ENCODE data around the gene COL5A2. TPM values are rescaled to one million over a fixed set of nuclear protein-coding genes. Genes with fewer than 3 reads are reported as not detected.

The COL5A2 gene
- total RNA-seq, 2 experiments from 2014 or later: 0.37 to 0.72 TPM

DNA sequence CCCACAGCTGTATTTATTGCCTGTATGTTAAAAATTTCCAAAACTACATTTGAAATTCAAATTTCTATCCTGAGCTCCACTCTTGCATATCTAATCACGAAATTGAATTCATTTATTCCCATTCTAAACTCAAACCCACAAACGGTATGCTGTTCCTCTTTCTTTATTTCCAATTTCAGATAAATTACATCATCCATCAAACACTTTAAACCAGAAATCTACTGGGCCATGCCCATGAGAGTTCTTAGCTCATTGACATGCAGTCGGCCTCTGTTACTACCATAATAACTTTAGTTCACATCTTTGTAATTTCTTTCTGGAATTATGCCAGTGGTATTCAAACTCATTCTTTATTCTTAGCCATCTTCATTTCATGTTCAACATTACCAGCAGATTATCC, 105.1 kb downstream of the COL5A2 start:
- H3K4me3 Mint-ChIP-seq: no peak overlapping the region

DNA sequence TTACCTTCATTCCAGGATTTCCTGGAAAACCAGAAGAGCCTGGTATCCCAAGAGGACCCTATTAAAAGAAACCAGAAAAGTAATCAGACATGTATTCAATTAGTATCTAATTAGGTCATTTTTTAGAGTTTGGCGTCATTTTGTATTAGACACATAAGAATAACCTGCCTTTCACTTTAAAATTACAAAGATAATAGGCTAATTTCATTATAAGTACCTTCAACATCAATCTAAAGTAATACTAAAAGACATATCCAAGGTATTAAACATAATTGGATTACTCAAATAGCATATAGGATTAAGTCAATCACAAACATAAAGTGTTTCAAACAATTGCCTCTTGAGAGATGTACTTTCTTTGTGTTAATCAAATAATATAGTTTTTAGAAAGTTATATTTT, 107.5 kb downstream of the COL5A2 start:
- no peaks in the 10 kb centered on the region for H3K9me3 Mint-ChIP-seq
- DNase-seq: no peak

More for the DNA sequence above, 105.1 kb downstream of the COL5A2 start:
- Mint-ChIP-seq H3K36me3 (ENCODE audit: low read depth) (no peaks in the 10 kb centered on the region), H3K9me3 (no peaks in the 10 kb centered on the region), H3K27me3 (no peaks in the 10 kb centered on the region), H3K4me1 (no peaks in the 10 kb centered on the region), H3K27ac (no peak overlapping the region)
- ChIA-PET CTCF (no interaction called here), POLR2A (no interaction called here)
- no peak for DNase-seq

DNA sequence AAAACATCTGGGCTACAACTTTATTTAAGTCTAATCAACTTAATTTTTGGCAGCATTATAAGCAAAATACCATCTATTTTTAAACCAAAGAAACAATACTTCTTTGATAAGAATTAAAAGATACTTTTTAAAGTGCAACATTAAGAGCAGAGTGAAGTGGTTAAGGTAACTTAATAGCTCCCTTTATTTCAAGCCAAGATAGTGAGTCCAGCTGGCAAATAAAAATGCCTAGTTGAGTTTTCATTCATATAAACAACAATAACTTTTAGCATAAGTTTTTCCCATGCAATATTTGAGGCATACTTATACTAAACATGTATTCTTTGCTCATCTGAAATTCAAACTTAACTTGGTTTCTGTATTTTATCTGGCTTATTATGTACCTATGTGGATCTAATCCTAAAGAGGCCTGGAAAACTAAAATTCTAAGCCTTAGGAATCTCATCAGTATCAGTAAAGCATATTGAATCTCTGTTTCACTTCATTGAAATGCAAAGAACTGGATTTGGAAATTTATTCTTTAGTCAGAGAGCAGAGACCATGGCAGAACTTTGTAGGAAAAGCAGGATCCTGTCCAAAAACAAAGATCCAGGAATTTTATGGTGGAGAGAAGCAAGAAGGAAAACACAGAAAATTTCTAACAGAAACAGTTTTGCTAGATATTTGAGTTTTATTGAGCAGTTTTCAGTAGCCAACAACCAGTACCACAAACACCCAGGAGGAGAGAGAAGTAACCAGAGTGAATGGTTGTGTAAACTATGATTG, 109.5 kb downstream of the COL5A2 start:
- Mint-ChIP-seq H3K27me3 (no peaks in the 10 kb centered on the region), H3K9me3 (no peaks in the 10 kb centered on the region), H3K4me1 (no peaks in the 10 kb centered on the region), H3K4me3 (no peak overlapping the region), H3K36me3 (ENCODE audit: low read depth) (no peaks in the 10 kb centered on the region), H3K27ac (no peak overlapping the region)
- no peak for DNase-seq
- CTCF ChIA-PET: interaction anchor here (0.5 kb wide), 1 partner anchor 17 kb away, joined by 3 read pairs; no protein-coding TSS in a partner anchor
- POLR2A ChIA-PET: no interaction called here

More for the DNA sequence above, 107.5 kb downstream of the COL5A2 start:
- H3K4me1 Mint-ChIP-seq: no peaks in the 10 kb centered on the region
- no peak overlapping the region for H3K27ac Mint-ChIP-seq
- CTCF ChIA-PET: no interaction called here
- no peaks in the 10 kb centered on the region for H3K27me3 Mint-ChIP-seq
- POLR2A ChIA-PET: no interaction called here
- H3K36me3 Mint-ChIP-seq (ENCODE audit: low read depth): no peaks in the 10 kb centered on the region
- no peak overlapping the region for H3K4me3 Mint-ChIP-seq

DNA sequence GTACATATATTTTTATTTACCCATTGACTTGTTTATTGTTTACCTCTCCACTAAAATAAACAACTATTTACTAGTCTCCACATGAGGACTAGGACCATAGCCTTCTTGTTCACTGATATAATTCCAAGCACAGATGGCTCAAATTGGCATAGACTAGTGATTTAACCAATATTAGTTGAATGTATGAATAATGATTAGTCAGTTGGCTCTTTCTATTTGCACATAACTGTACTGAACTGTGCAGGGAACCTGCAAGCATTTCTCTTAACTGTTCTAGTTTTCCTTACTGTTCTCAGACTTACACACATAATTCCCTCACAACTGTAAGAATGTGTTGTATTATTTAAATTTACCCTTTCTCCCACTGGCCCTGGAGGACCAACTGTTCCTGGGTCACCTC, 113.5 kb downstream of the COL5A2 start:
- Mint-ChIP-seq H3K4me3 (no peak overlapping the region), H3K36me3 (ENCODE audit: low read depth) (no peaks in the 10 kb centered on the region), H3K4me1 (no peaks in the 10 kb centered on the region), H3K27ac (no peak overlapping the region), H3K27me3 (no peaks in the 10 kb centered on the region), H3K9me3 (no peaks in the 10 kb centered on the region)
- no peak for DNase-seq
- CTCF ChIA-PET: no interaction called here
- POLR2A ChIA-PET: no interaction called here

DNA sequence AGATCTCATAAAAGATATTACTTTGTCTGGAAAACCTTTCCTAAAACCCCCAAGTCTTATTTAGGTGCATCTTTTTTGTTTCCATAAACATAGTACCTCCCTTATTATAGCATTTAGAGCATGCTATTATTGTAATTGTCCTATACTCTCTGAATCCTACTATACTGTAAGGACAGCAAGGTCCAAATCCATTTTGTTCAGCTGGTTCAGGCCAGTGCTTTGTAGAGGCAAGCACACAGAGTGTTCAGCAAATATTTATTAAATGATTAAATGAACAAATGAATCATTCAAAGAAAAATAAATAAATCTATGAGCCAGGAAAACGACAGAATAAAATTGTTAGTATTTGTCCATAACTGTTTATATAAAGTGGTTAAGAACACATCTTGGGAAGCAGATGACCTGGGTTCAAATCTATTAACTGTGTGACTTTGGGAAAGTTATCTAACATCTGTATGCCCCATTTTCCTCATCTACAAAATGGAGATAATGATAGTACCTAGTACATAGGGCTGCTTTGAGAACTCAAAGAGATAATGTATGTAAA, 119.4 kb downstream of the COL5A2 start:
- H3K4me1 Mint-ChIP-seq: no peaks in the 10 kb centered on the region

DNA sequence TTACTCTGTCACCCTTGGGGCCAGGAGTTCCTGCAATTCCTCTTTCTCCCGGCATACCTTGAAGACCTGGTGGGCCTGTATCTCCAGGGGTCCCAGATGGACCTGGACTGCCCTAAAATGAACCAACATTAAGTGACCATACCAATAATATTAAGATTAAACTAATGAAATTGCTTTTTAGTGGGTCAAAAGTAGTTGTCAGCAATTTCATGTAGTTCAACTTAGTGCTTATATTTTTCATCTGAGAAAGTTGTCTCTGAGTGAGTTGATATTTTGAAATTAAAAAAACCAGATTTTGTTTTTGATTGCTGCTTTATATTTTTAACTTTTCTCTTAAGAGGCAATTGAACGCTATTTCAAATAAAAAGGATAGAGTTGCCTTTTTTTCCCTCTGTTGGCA, 122.2 kb downstream of the COL5A2 start:
- ChIA-PET CTCF (no interaction called here), POLR2A (no interaction called here)
- no peaks in the 10 kb centered on the region for H3K27me3 Mint-ChIP-seq
- DNase-seq: no peak
- no peaks in the 10 kb centered on the region for H3K9me3 Mint-ChIP-seq
- H3K27ac Mint-ChIP-seq: no peak overlapping the region
- no peak overlapping the region for H3K4me3 Mint-ChIP-seq
- H3K4me1 Mint-ChIP-seq: no peaks in the 10 kb centered on the region
- no peaks in the 10 kb centered on the region for H3K36me3 Mint-ChIP-seq (ENCODE audit: low read depth)

More for the DNA sequence above, 119.4 kb downstream of the COL5A2 start:
- POLR2A ChIA-PET: no interaction called here
- no peak for DNase-seq
- H3K27ac Mint-ChIP-seq: no peak overlapping the region
- CTCF ChIA-PET: no interaction called here
- no peaks in the 10 kb centered on the region for H3K36me3 Mint-ChIP-seq (ENCODE audit: low read depth)
- H3K4me3 Mint-ChIP-seq: no peak overlapping the region
- H3K9me3 Mint-ChIP-seq: no peaks in the 10 kb centered on the region
- no peaks in the 10 kb centered on the region for H3K27me3 Mint-ChIP-seq

DNA sequence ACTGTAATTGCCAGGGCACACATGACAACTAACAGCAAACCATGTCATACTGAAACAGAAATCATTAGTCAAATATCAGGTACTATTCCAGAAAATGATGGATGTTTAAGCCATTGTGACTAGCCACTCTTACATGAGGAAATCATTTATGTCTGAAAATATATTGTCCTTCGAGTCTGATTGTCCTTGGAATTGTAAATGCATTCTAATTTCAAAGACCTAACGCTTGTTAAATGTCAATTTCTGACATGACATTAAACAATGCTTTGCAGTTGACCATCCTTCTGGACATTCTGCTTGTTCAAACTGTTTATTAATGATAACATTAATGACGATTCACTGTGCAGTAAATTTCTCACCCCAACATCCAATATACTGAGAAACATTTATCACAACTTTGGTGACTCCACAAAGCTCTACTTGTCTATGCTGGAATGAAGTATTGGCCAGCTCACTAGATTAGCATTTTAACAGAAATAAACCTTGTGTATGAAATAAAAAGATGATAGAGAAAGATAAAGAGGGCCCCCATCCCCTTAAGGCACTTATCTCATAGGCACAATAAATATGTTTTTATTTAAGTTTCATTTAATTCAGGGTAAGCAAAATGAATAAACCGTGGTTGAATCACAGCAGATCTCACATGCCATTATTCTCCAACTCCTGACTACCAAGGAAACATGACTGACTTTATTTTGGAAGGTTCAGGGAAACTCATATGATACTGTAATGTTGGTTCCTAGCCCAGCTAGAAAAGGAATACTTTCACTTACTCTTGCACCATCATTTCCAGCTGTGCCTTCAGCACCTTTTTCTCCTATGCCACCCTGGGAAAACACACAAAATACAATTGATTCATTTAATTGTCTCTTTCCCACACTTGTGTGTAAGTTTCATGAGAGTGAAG, 123.1 kb downstream of the COL5A2 start:
- Mint-ChIP-seq H3K27me3 (no peaks in the 10 kb centered on the region), H3K4me3 (no peak overlapping the region), H3K36me3 (ENCODE audit: low read depth) (no peaks in the 10 kb centered on the region), H3K4me1 (no peaks in the 10 kb centered on the region), H3K27ac (no peak overlapping the region), H3K9me3 (no peaks in the 10 kb centered on the region)
- ChIA-PET POLR2A (no interaction called here), CTCF (no interaction called here)
- no peak for DNase-seq

DNA sequence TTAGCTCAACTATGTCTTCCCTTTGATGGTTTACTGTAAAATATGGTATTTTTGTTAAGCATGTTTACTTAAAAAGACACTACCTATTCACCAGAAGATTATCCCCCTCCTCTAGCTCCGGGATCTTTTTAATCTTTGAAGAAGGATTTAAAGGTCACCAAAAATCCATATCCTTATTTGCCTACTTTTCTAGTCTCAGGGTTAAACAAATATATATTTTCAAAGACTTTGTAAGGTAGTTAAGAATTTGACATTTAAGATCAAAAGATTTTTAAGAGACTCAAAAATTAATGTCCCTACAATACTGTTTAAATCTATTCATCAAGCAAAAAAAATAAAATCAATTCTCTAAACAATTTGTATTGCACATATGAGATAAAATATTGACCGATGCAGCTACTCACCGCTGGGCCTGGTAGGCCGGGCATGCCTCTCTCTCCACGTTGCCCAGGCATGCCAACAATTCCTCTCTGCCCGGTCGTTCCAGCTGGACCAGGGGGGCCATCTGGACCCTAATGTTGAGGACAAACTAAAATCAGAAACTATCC, 129.3 kb downstream of the COL5A2 start:
- CTCF ChIA-PET: no interaction called here
- Mint-ChIP-seq H3K36me3 (ENCODE audit: low read depth) (no peaks in the 10 kb centered on the region), H3K4me1 (no peaks in the 10 kb centered on the region), H3K9me3 (no peaks in the 10 kb centered on the region), H3K4me3 (no peak overlapping the region), H3K27me3 (no peaks in the 10 kb centered on the region), H3K27ac (no peak overlapping the region)
- DNase-seq: no peak
- POLR2A ChIA-PET: no interaction called here

DNA sequence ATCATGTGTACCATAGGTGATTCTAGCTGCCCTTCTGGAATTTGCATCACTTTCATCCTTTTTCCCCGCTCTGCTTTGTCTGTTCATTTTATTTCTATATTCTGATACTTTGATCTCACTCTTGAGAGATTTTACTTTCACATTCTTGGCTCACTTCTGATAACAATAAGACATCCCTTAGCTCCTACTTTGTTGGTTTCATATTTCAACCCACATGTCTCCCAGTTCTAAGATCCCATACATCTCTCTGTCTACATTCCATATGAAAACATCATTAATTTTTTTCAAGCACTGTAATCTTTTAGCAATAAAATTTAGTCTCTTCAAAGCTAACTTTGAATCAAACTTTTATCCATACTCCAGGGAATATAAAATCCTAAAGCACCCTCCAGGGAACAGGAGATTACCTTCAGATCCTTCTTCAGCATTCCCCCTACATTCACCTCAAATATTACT, 129.8 kb downstream of the COL5A2 start:
- Mint-ChIP-seq H3K9me3 (no peaks in the 10 kb centered on the region), H3K27me3 (no peaks in the 10 kb centered on the region), H3K4me3 (no peak overlapping the region), H3K36me3 (ENCODE audit: low read depth) (no peaks in the 10 kb centered on the region), H3K4me1 (no peaks in the 10 kb centered on the region), H3K27ac (no peak overlapping the region)
- no peak for DNase-seq
- ChIA-PET POLR2A (no interaction called here), CTCF (no interaction called here)

DNA sequence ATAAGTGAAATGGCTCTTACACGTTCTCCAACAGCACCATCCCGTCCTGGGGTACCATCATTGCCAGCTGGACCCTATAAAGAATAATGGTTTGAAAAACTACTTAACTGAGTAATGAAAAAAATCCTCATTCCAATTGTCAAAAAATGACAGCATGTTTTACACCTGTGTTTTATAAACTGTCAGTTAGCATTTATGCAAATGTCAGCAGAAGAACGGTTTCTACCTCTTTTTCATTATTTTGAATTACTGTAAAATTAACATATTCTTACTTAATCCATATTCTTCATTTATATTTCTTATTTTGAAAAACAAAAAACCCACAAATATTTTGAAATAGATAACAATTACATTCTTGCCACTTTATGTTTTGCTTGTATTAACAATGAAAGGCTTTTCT, 131.4 kb downstream of the COL5A2 start:
- no peak for DNase-seq
- CTCF ChIA-PET: no interaction called here
- Mint-ChIP-seq H3K27me3 (no peaks in the 10 kb centered on the region), H3K4me1 (no peaks in the 10 kb centered on the region), H3K27ac (no peak overlapping the region), H3K4me3 (no peak overlapping the region), H3K9me3 (no peaks in the 10 kb centered on the region), H3K36me3 (ENCODE audit: low read depth) (no peaks in the 10 kb centered on the region)
- POLR2A ChIA-PET: no interaction called here

DNA sequence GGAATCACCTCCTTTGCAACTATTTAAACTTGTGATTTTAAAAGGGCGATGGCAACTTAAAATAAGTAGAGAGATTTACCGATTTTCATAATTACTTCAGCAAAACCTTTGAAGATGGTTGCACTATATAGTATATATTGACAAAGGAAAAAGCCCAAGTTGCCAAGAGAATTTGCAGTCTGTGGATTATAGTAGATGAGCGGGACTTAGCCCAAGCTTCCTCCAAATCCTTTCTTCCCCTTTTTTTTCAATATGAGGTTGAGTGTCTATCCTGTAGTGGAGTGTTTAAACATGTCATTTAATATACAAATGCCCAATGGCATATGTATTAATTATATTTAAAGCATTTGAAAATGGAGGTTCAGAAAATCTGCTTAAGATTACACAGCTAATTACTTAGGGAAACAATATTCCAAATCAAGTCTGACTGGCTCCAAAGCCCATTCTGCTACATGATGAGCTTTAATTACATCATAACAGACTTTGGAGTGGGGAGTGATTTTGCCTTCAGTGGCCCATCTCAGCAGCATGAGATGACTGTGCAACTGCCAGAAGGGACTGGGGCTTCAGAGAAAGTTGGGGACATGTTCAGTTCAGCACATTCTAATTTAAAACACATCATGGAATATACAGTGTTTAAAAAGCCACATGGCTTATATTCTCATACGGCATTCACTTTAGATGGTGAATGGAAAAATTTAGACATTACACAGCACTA, 132.2 kb downstream of the COL5A2 start:
- no peaks in the 10 kb centered on the region for H3K36me3 Mint-ChIP-seq (ENCODE audit: low read depth)
- no peaks in the 10 kb centered on the region for H3K27me3 Mint-ChIP-seq
- H3K27ac Mint-ChIP-seq: no peak overlapping the region
- no peak overlapping the region for H3K4me3 Mint-ChIP-seq
- CTCF ChIA-PET: interaction anchor here (0.5 kb wide), 1 partner anchor 73 kb away, joined by 3 read pairs; no protein-coding TSS in a partner anchor
- H3K4me1 Mint-ChIP-seq: no peaks in the 10 kb centered on the region
- no peak for DNase-seq
- no peaks in the 10 kb centered on the region for H3K9me3 Mint-ChIP-seq
- POLR2A ChIA-PET: no interaction called here

DNA sequence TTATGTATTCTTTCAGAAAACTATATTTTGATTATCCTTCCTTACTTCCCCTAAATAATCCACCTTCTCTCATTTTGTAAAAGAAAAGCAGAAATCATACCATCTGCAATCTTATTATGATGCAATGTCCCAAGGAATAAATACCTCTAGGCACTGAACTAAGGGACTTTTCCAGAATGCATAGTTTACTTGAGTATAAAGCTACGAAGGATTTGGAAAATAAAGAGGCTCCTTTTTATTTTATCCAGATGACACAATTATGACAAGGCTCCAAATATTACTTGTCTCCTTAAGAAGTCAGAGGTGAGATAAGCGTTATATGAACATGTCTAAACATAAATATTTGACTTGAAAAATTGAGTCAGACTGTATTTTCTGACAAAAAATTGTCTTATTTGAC, 133.2 kb downstream of the COL5A2 start:
- ChIA-PET POLR2A (no interaction called here), CTCF (no interaction called here)
- H3K4me3 Mint-ChIP-seq: no peak overlapping the region
- H3K27ac Mint-ChIP-seq: no peak overlapping the region
- H3K36me3 Mint-ChIP-seq (ENCODE audit: low read depth): no peaks in the 10 kb centered on the region
- no peaks in the 10 kb centered on the region for H3K4me1 Mint-ChIP-seq
- H3K9me3 Mint-ChIP-seq: no peaks in the 10 kb centered on the region
- no peaks in the 10 kb centered on the region for H3K27me3 Mint-ChIP-seq
- no peak for DNase-seq

DNA sequence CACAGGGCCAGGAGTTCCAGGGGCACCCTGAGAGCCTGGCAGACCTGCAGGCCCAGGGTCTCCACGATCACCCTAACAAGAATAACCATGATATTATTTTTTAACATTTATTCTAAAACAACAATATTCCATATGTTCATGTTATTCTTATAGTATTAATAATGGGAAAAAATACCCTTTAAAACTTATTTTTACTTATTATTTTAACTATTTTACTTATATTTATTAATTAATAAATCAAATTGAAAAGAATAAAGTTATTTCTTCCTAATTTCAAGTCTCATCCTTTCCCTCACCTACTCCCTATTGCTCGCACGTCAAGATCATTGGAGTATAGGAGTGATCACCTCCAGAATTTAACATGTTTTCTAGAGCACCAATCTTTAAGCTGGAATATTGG, 133.7 kb downstream of the COL5A2 start:
- no peaks in the 10 kb centered on the region for H3K9me3 Mint-ChIP-seq
- H3K4me3 Mint-ChIP-seq: no peak overlapping the region
- DNase-seq: no peak
- no peak overlapping the region for H3K27ac Mint-ChIP-seq
- no peaks in the 10 kb centered on the region for H3K4me1 Mint-ChIP-seq
- POLR2A ChIA-PET: no interaction called here
- no peaks in the 10 kb centered on the region for H3K27me3 Mint-ChIP-seq
- CTCF ChIA-PET: no interaction called here
- H3K36me3 Mint-ChIP-seq (ENCODE audit: low read depth): no peaks in the 10 kb centered on the region
